ENCODE results near the gene TERT.

Gene TERT

GRCh38 chr5:1203311-1203967 lies 91.4 kb downstream of the TERT start:
- Histone ChIP-seq H3K79me2 (ENCODE audit: insufficient read depth, low read length) (no peaks in the 10 kb centered on the region), H3K4me2 (ENCODE audit: insufficient read depth, low read length) (no peak overlapping the region), H3K4me3 (ENCODE audit: low read depth in 1 of 2, low read length in 2 of 2) (no peak overlapping the region), H3K4me1 (ENCODE audit: insufficient read depth, low read length) (no peaks in the 10 kb centered on the region), H2AFZ (ENCODE audit: low read depth, low read length) (no peak overlapping the region), H4K20me1 (ENCODE audit: insufficient read depth, low read length) (no peaks in the 10 kb centered on the region), H3K36me3 (ENCODE audit: insufficient read depth, low read length) (no peaks in the 10 kb centered on the region), H3K9ac (ENCODE audit: low read depth, low read length) (no peak overlapping the region), H3K27ac (ENCODE audit: low read length) (no peak overlapping the region), H3K27me3 (ENCODE audit: insufficient read depth, low read length, poor library complexity) (no peaks in the 10 kb centered on the region), H3K9me3 (ENCODE audit: insufficient read depth, low read length, severe bottlenecking) (no peaks in the 10 kb centered on the region)
- ATAC-seq (ENCODE audit: insufficient read depth, low read depth): no peak
- TF ChIP-seq EZH2 (IDR thresholded peaks at IDR 0.05; ENCODE audit: borderline replicate concordance, low read depth, low read length, severe bottlenecking) (no peak), CTCF (IDR thresholded peaks at IDR 0.05; ENCODE audit: borderline replicate concordance, extremely low read depth, low read length, poor library complexity, severe bottlenecking) (no peak)
- DNase-seq: no peak
